Heart left ventricle (tissue), 13 donors: ENCODE data around the gene MRPL30.

Experiments used
- CTCF ChIP-seq, 12 donors: fragments of 200-600 bp; sonication (generic) in 4 of 12; IDR thresholded peaks; one replicate each; pipeline versions ENCODE4 v1.5.0 to v1.8.0; 2018 to 2022; ENCODE audit warnings: antibody characterized with exemption in 12 of 12, mild to moderate bottlenecking in 5 of 12
- POLR2A ChIP-seq, 2 donors: fragments of 450-650 bp; IDR thresholded peaks; one replicate each; pipeline ENCODE4 v1.6.1; 2017; ENCODE audit warnings: antibody characterized with exemption in 2 of 2, mild to moderate bottlenecking in 2 of 2, moderate library complexity in 2 of 2
- donor health status: ischemic (EF 13 %, LVEDD 7.1; RV severe dilation, severe dysfunction).
- donor health status: DM: no; HTN: yes; CAD: no.
- donor health status: DM: no; HTN: no; CAD: no.
- donor health status: ischemic (EF 25% LVEDD 6.9; RV normal size, moderate dysfunction).
- donor health status: ischemic (EF 25% LVEDD 5.7; RV mildly dilated, moderate dysfunction).
- donor health status: ischemic (EF 35%, LVEDD 5.7; RV mildly dilated, moderate dysfunction).
- donor health status: nonischemic (EF 11% LVEDD 7.7; RV severe dilation, severe dysfunction).
- donor health status: DM: yes; HTN: yes; CAD: no.
- donor health status: PGD.
- donor health status: ischemic (EF 29% LVEDD 5.4; RV normal size, mild dysfunction).
- donor health status: nonischemic (EF 23%, LVEDD 6.1; RV moderate dilation, normal function).

DNA sequence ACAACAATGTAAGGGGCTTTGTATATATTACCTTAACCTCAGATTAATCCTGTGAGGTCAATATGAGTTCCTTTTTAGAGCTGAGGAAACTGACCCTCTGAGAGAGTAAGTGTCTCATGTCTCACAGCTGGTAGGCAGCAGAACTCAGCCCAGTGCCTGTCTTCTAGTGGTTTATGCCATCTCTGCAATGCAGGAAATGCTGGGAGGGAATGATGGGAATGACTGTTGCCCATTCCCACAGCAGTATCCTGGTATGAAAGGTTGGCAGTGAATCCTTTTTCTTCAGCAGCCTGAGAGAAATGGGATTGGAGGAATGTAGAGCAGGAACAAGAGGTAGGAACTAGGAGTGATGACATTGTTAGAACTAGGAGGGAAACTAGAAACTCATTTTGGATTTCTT, 6.0 kb downstream of the MRPL30 start:
- TF ChIP-seq CTCF (IDR thresholded peaks at IDR 0.05) (no peak), POLR2A (IDR thresholded peaks at IDR 0.05) (no peak)
